DOHH2 (cell line): ENCODE measurements around the gene DPH5.

Source experiments
- CTCF ChIP-seq: fragments of 200-600 bp; sonication (generic); IDR thresholded peaks from one replicate; pipeline ENCODE4 v1.5.1; 2014; ENCODE audit warnings: antibody characterized with exemption, mild to moderate bottlenecking, low read depth, low read length; ENCODE audit not compliant: poor library complexity, severe bottlenecking
- EZH2phosphoT487 ChIP-seq: fragments of 200-600 bp; sonication (generic); IDR thresholded peaks from 2 replicates; pipeline ENCODE4 v1.6.1; 2017; ENCODE audit warnings: borderline replicate concordance, mild to moderate bottlenecking, antibody characterized with exemption, low read length, moderate library complexity, mixed read lengths

DNA sequence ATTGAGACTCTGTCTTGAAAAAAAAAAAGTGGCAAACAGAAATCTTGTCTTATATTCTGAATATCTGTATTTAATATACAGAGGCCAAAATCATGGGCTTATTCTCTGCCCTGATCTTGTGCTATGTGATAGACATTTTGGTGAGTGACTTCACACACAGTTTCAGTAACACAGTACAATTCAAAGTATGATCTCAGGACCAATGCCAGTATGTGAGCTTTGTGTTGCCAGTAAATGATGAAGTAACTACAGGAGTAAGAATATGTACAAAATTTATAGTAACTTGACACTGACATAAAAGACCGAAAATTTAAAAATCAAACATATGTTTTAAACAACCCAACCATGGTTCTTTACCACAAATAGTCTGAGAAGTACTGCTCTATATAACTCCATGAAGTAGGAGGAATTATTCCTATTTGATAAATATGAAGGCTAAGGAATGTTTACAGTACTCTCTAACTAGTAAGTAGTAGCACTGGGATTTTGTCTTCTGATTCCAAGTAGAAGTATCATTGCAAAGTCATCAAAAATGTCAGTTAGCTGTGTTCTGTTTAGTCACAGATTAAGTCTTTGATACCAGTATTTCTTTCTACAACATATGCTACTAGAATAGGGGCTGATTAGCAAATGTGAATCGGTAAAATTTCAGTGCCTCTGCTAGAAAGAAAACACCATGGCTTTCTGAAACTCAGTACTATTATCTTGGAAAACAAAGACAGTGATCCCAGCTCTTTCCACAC is 25.3 kb downstream of the DPH5 start:
- TF ChIP-seq CTCF (no peak), EZH2phosphoT487 (no peak)
